Gastrocnemius medialis (tissue), 4 donors: ENCODE measurements around the gene OCA2.

Experiments used
- CTCF ChIP-seq, 5 experiments: fragments of 450-650 bp in 3 of 5; fragments of 200-600 bp in 2 of 5; sonication (generic) in 2 of 5; IDR thresholded peaks in 4 of 5; conservative IDR thresholded peaks in 1 of 5; 1 replicate in 4 of 5; 2 replicates in 1 of 5; pipeline ENCODE4 v1.5.1; 2016 to 2019; ENCODE audit warnings: antibody characterized with exemption in 5 of 5, mild to moderate bottlenecking in 3 of 5, moderate library complexity in 3 of 5
- POLR2A ChIP-seq, 2 donors: fragments of 450-650 bp; IDR thresholded peaks; one replicate each; pipeline ENCODE4 v1.6.1; 2017; ENCODE audit warnings: antibody characterized with exemption in 2 of 2, mild to moderate bottlenecking in 2 of 2, moderate library complexity in 2 of 2

DNA sequence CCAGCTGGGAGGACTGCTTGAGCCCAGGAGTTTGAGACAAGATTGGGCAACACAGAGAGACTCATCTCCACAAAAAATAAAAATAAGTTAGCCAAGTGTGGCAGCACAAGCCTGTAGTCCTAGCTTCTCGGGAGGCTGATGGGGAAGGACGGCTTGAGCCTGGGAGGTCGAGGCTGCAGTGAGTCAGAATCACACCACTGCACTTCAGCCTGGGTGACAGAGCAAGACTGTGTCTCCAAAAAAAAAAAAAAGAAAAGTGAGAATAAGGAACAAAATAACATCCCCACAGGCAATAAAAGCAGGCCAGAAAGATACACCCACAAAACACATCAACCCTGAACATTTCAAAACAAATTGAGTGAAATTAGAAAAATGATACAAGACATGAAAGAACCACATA is 48.7 kb upstream of the OCA2 start:
- TF ChIP-seq CTCF (IDR thresholded peaks at IDR 0.05 in 4 of 5, conservative IDR thresholded peaks at IDR 0.05 in 1 of 5) (no peak), POLR2A (IDR thresholded peaks at IDR 0.05) (no peak)
